ENCODE measurements around the gene CNNM2. TPM values are rescaled to one million over a fixed set of nuclear protein-coding genes. Genes with fewer than 3 reads are reported as not detected.
A peak's percentile ranks its signal among the peaks of the same experiment; 100 is the strongest.

Gene CNNM2
- total RNA-seq, 2 donors from 2014 or later = 14.7 to 17.9 TPM

DNA sequence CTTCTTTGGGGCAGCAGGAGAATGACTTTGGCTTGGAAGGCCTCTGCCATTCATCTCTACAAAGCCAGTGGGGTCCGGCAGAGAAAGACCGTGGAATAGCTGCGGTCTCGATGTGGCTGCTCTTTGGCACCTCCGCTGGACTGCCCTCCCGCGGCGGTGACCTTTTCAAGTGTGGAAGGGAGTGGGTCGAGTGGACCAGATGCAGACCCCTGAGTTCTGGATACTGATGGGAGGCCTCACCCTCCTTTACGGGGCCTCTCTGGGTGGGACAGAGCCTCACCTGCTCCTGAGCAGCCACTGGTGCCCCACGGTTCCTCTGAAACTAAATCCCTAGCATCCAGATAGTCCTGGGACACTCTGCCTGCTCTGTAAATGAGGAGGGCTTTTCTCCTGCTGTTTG is 161.9 kb downstream of the CNNM2 start:
- H3K4me1 ChIP-seq (ENCODE audit: control insufficient read depth, insufficient read depth, low read length) = no peaks in the 10 kb centered on the region
- no peak for TF ChIP-seq CTCF (conservative IDR thresholded peaks at IDR 0.05)
- Mint-ChIP-seq H3K4me3 (no peak overlapping the region), H3K27me3 (ENCODE audit: insufficient read depth) (no peaks in the 10 kb centered on the region), H3K36me3 (ENCODE audit: low read depth) (peaks cover 16% of the 10 kb centered on the region), H3K27ac (no peak overlapping the region), H3K4me1 (no peaks in the 10 kb centered on the region), H3K9me3 (no peaks in the 10 kb centered on the region)
- peaks cover 6% of the 10 kb centered on the region for H3K36me3 ChIP-seq (ENCODE audit: control insufficient read depth, insufficient read depth, low read length)
- no peaks in the 10 kb centered on the region for H3K27me3 ChIP-seq (ENCODE audit: control insufficient read depth, insufficient read depth, low read length, poor library complexity, severe bottlenecking)
- H3K27ac ChIP-seq (ENCODE audit: low read depth, low read length) = no peak overlapping the region
- DNase-seq = peak; percentile 57
- no peak overlapping the region for H3K4me3 ChIP-seq (ENCODE audit: low read length)
- H3K9me3 ChIP-seq (ENCODE audit: control insufficient read depth, low read length) = no peaks in the 10 kb centered on the region
- no peak overlapping the region for H3K9ac ChIP-seq (ENCODE audit: extremely low read depth, low read length, poor library complexity, severe bottlenecking)
- WGBS, 2 experiments (ENCODE audit: insufficient coverage in 1 of 2, insufficient read length in 1 of 2) = 80 to 91% methylated on average over 3 to 11 of the region's 11 CpGs

GRCh38 chr10:103080891-103081581 is 162.9 kb downstream of the CNNM2 start:
- no peak for TF ChIP-seq CTCF (conservative IDR thresholded peaks at IDR 0.05)
- no peak overlapping the region for H3K27ac ChIP-seq (ENCODE audit: low read depth, low read length)

DNA sequence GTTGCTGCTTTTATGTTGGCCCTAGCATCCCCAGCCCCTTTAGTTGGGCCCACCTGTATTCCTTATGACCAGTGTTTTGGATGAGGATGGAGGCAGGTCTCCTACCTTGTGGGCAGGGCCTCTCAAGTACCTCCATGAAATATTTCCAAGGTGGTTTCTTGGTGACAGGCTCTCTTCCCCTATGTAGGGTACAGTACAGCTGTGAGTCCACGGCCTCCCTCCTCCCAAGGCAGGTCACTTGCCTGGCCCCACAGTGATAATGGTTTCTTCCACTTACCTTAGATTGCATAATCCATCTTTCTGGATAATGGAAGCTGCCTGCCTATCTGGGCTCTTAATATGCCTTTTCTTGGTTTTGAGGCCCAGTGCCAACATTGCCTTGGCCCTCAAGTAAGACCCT is 164.6 kb downstream of the CNNM2 start:
- no peak overlapping the region for H3K27ac Mint-ChIP-seq
- no peak overlapping the region for H3K4me3 ChIP-seq (ENCODE audit: low read length)
- no peaks in the 10 kb centered on the region for H3K27me3 Mint-ChIP-seq (ENCODE audit: insufficient read depth)
- 97 to 100% methylated on average over 1 of the region's 1 CpG for WGBS, 2 experiments (ENCODE audit: insufficient coverage in 1 of 2, insufficient read length in 1 of 2)
- no peaks in the 10 kb centered on the region for H3K9me3 ChIP-seq (ENCODE audit: control insufficient read depth, low read length)
- no peak overlapping the region for H3K27ac ChIP-seq (ENCODE audit: low read depth, low read length)
- H3K9me3 Mint-ChIP-seq = no peaks in the 10 kb centered on the region
- TF ChIP-seq CTCF (conservative IDR thresholded peaks at IDR 0.05) = no peak
- no peak overlapping the region for H3K9ac ChIP-seq (ENCODE audit: extremely low read depth, low read length, poor library complexity, severe bottlenecking)
- no peak overlapping the region for H3K4me3 Mint-ChIP-seq
- no peaks in the 10 kb centered on the region for H3K27me3 ChIP-seq (ENCODE audit: control insufficient read depth, insufficient read depth, low read length, poor library complexity, severe bottlenecking)
- peaks cover 33% of the 10 kb centered on the region for H3K36me3 ChIP-seq (ENCODE audit: control insufficient read depth, insufficient read depth, low read length)
- DNase-seq = no peak
- H3K36me3 Mint-ChIP-seq (ENCODE audit: low read depth) = peaks cover 29% of the 10 kb centered on the region
- H3K4me1 ChIP-seq (ENCODE audit: control insufficient read depth, insufficient read depth, low read length) = no peaks in the 10 kb centered on the region
- H3K4me1 Mint-ChIP-seq = no peaks in the 10 kb centered on the region

More at GRCh38 chr10:103080891-103081581, 162.9 kb downstream of the CNNM2 start:
- Mint-ChIP-seq H3K4me1 (no peaks in the 10 kb centered on the region), H3K36me3 (ENCODE audit: low read depth) (peaks cover 24% of the 10 kb centered on the region), H3K4me3 (no peak overlapping the region), H3K27me3 (ENCODE audit: insufficient read depth) (no peaks in the 10 kb centered on the region), H3K27ac (no peak overlapping the region), H3K9me3 (no peaks in the 10 kb centered on the region)
- no peaks in the 10 kb centered on the region for H3K4me1 ChIP-seq (ENCODE audit: control insufficient read depth, insufficient read depth, low read length)
- no peak for DNase-seq
- no peak overlapping the region for H3K4me3 ChIP-seq (ENCODE audit: low read length)
- H3K36me3 ChIP-seq (ENCODE audit: control insufficient read depth, insufficient read depth, low read length) = peaks cover 17% of the 10 kb centered on the region
- no peaks in the 10 kb centered on the region for H3K9me3 ChIP-seq (ENCODE audit: control insufficient read depth, low read length)
- H3K27me3 ChIP-seq (ENCODE audit: control insufficient read depth, insufficient read depth, low read length, poor library complexity, severe bottlenecking) = no peaks in the 10 kb centered on the region
- no peak overlapping the region for H3K9ac ChIP-seq (ENCODE audit: extremely low read depth, low read length, poor library complexity, severe bottlenecking)
- 93 to 95% methylated on average over 2 to 4 of the region's 4 CpGs for WGBS, 2 experiments (ENCODE audit: insufficient coverage in 1 of 2, insufficient read length in 1 of 2)
